HEK293 (cell line): ENCODE measurements around the gene MACF1.
A peak's percentile ranks its signal among the peaks of the same experiment; 100 is the strongest.

ENCODE experiments used
- EGR2 ChIP-seq: fragments of 450-650 bp; formaldehyde crosslinking; IDR thresholded peaks from 2 replicates; pipeline ENCODE4 v1.5.1; 2016; ENCODE audit warnings: low read depth, missing biosample characterization, missing genetic modification characterization
- KLF1 ChIP-seq: fragments of 450-650 bp; formaldehyde crosslinking; IDR thresholded peaks from 2 replicates; pipeline ENCODE4 v1.5.1; 2016; ENCODE audit warnings: missing biosample characterization, missing genetic modification characterization
- PRDM10 ChIP-seq: fragments of 450-650 bp; formaldehyde crosslinking; IDR thresholded peaks from 2 replicates; pipeline ENCODE4 v1.5.1; 2016; ENCODE audit warnings: missing biosample characterization, missing genetic modification characterization
- PRDM6 ChIP-seq: fragments of 450-650 bp; formaldehyde crosslinking; IDR thresholded peaks from 2 replicates; pipeline ENCODE4 v1.5.1; 2017; ENCODE audit warnings: missing biosample characterization, missing genetic modification characterization
- SCRT1 ChIP-seq: fragments of 450-650 bp; formaldehyde crosslinking; IDR thresholded peaks from 2 replicates; pipeline ENCODE4 v1.5.1; 2016; ENCODE audit warnings: missing biosample characterization, missing genetic modification characterization, borderline replicate concordance
- SP3 ChIP-seq: fragments of 450-650 bp; formaldehyde crosslinking; IDR thresholded peaks from 2 replicates; pipeline ENCODE4 v1.5.1; 2016; ENCODE audit warnings: missing biosample characterization, missing genetic modification characterization
- ZBTB6 ChIP-seq: fragments of 450-650 bp; formaldehyde crosslinking; IDR thresholded peaks from 2 replicates; pipeline ENCODE4 v1.5.1; 2017; ENCODE audit warnings: missing biosample characterization, missing genetic modification characterization
- ZBTB7A ChIP-seq: fragments of 450-650 bp; formaldehyde crosslinking; IDR thresholded peaks from 2 replicates; pipeline ENCODE4 v1.5.1; 2016; ENCODE audit warnings: low read depth, missing biosample characterization, missing genetic modification characterization
- ZFHX2 ChIP-seq: fragments of 450-650 bp; formaldehyde crosslinking; conservative IDR thresholded peaks from 2 replicates; pipeline ENCODE4 v1.5.1; 2016; ENCODE audit warnings: missing biosample characterization, missing genetic modification characterization
- ZNF114 ChIP-seq: fragments of 450-650 bp; formaldehyde crosslinking; IDR thresholded peaks from 2 replicates; pipeline ENCODE4 v1.5.0; 2017; ENCODE audit warnings: missing biosample characterization, missing genetic modification characterization
- ZNF157 ChIP-seq: fragments of 450-650 bp; formaldehyde crosslinking; IDR thresholded peaks from 2 replicates; pipeline ENCODE4 v1.5.1; 2016; ENCODE audit warnings: missing biosample characterization, missing genetic modification characterization
- ZNF221 ChIP-seq: fragments of 450-650 bp; formaldehyde crosslinking; IDR thresholded peaks from 2 replicates; pipeline ENCODE4 v1.5.1; 2017; ENCODE audit warnings: missing biosample characterization, missing genetic modification characterization, borderline replicate concordance
- ZNF280D ChIP-seq: fragments of 450-650 bp; formaldehyde crosslinking; IDR thresholded peaks from 2 replicates; pipeline ENCODE4 v1.5.1; 2016; ENCODE audit warnings: missing biosample characterization, missing genetic modification characterization
- ZNF341 ChIP-seq: fragments of 450-650 bp; formaldehyde crosslinking; IDR thresholded peaks from 2 replicates; pipeline ENCODE4; 2016; ENCODE audit warnings: low read depth, missing biosample characterization, missing genetic modification characterization
- ZNF449 ChIP-seq: fragments of 450-650 bp; formaldehyde crosslinking; IDR thresholded peaks from 2 replicates; pipeline ENCODE4 v1.5.1; 2017; ENCODE audit warnings: missing biosample characterization, mild to moderate bottlenecking, missing genetic modification characterization, moderate library complexity
- ZNF529 ChIP-seq: fragments of 450-650 bp; formaldehyde crosslinking; IDR thresholded peaks from 2 replicates; pipeline ENCODE4 v1.5.1; 2017; ENCODE audit warnings: missing genetic modification characterization, missing biosample characterization; ENCODE audit not compliant: insufficient replicate concordance
- ZNF596 ChIP-seq: fragments of 450-650 bp; IDR thresholded peaks from 2 replicates; pipeline ENCODE4 v1.5.0; 2018; ENCODE audit warnings: missing biosample characterization, mild to moderate bottlenecking, missing genetic modification characterization, moderate library complexity
- ZNF623 ChIP-seq: fragments of 450-650 bp; formaldehyde crosslinking; IDR thresholded peaks from 2 replicates; pipeline ENCODE4 v1.5.1; 2016; ENCODE audit warnings: missing biosample characterization, missing genetic modification characterization
- ZNF624 ChIP-seq: fragments of 450-650 bp; formaldehyde crosslinking; IDR thresholded peaks from 2 replicates; pipeline ENCODE4 v1.5.1; 2017; ENCODE audit warnings: missing biosample characterization, missing genetic modification characterization
- ZNF629 ChIP-seq: fragments of 450-650 bp; formaldehyde crosslinking; IDR thresholded peaks from 2 replicates; pipeline ENCODE4 v1.5.1; 2017; ENCODE audit warnings: missing biosample characterization, missing genetic modification characterization
- ZNF645 ChIP-seq: fragments of 450-650 bp; formaldehyde crosslinking; IDR thresholded peaks from 2 replicates; pipeline ENCODE4; 2016; ENCODE audit warnings: missing biosample characterization, missing genetic modification characterization
- ZNF654 ChIP-seq: fragments of 450-650 bp; formaldehyde crosslinking; IDR thresholded peaks from 2 replicates; pipeline ENCODE4 v1.5.1; 2016; ENCODE audit warnings: low read depth, missing biosample characterization, missing genetic modification characterization
- ZNF670 ChIP-seq: fragments of 450-650 bp; formaldehyde crosslinking; IDR thresholded peaks from 2 replicates; pipeline ENCODE4 v1.5.1; 2016; ENCODE audit warnings: missing biosample characterization, missing genetic modification characterization, low read depth
- ZSCAN30 ChIP-seq: fragments of 450-650 bp; IDR thresholded peaks from 2 replicates; pipeline ENCODE4 v1.5.1; 2018; ENCODE audit warnings: missing biosample characterization, mild to moderate bottlenecking, missing genetic modification characterization, moderate library complexity
- ZSCAN4 ChIP-seq: fragments of 450-650 bp; formaldehyde crosslinking; IDR thresholded peaks from 2 replicates; pipeline ENCODE4 v1.5.1; 2017; ENCODE audit warnings: missing biosample characterization, missing genetic modification characterization

MACF1 gene

GRCh38 chr1:39170731-39171667 is 33.5 kb upstream of the MACF1 start (continued):
- no peak for TF ChIP-seq ZNF157 (tag by site-specific recombination)
- TF ChIP-seq ZBTB6 (tag by site-specific recombination), result 0 out of 2 replicates have a peak, but pooled peaks have one; percentile 21
- no peak; the same call in 1 of the 2 replicates for TF ChIP-seq PRDM6
- TF ChIP-seq ZNF280D, result no peak
- TF ChIP-seq KLF1, result no peak
- no peak for TF ChIP-seq ZNF529 (tag by site-specific recombination)
- peak; percentile 80 for TF ChIP-seq SCRT1
- TF ChIP-seq ZNF645 (tag by site-specific recombination), result no peak
- TF ChIP-seq ZSCAN4, result peak; percentile 85
- 0 out of 2 replicates have a peak, but pooled peaks have one; percentile 16 for TF ChIP-seq ZNF596
- TF ChIP-seq ZNF670 (tag by site-specific recombination), result no peak
- no peak for TF ChIP-seq EGR2 (tag by site-specific recombination)
- no peak for TF ChIP-seq ZNF221 (tag by site-specific recombination)
- no peak for TF ChIP-seq ZNF114 (tag by site-specific recombination)
- TF ChIP-seq ZFHX2 (tag by site-specific recombination), result no peak
- peak; percentile 99 for TF ChIP-seq ZSCAN30 (tag by site-specific recombination)
- TF ChIP-seq ZBTB7A, result no peak
- no peak for TF ChIP-seq SP3 (tag by site-specific recombination)
- TF ChIP-seq ZNF449, result no peak
- TF ChIP-seq ZNF624 (tag by site-specific recombination), result no peak
- no peak for TF ChIP-seq ZNF629 (tag by site-specific recombination)
- TF ChIP-seq ZNF623 (tag by site-specific recombination), result no peak
- TF ChIP-seq ZNF654 (tag by site-specific recombination), result no peak
- no peak for TF ChIP-seq PRDM10 (tag by site-specific recombination)
- TF ChIP-seq ZNF341 (tag by site-specific recombination), result 0 out of 2 replicates have a peak, but pooled peaks have one; percentile 29
